GM19438 (cell line): ENCODE results near the gene ZER1.

Experiments used
- ATAC-seq: cut with Tn5 transposase; IDR thresholded peaks from one replicate; pipeline ENCODE4 v1.9.1; 2021; ENCODE audit warnings: low read depth; ENCODE audit not compliant: unreplicated experiment

ZER1 gene

GRCh38 chr9:128743421-128743820 lies 28.3 kb downstream of the ZER1 start:
- ATAC-seq: no peak

GRCh38 chr9:128742401-128742800 lies 29.3 kb downstream of the ZER1 start:
- ATAC-seq: no peak

- no peak for ATAC-seq
Measured at GRCh38 chr9:128735373-128735772, 36.4 kb downstream of the ZER1 start.

- ATAC-seq: no peak
Measured at GRCh38 chr9:128733256-128733655, 38.5 kb downstream of the ZER1 start.

GRCh38 chr9:128732576-128732975 lies 39.2 kb downstream of the ZER1 start:
- ATAC-seq: no peak

- no peak for ATAC-seq
Measured at GRCh38 chr9:128731691-128732090, 40.0 kb downstream of the ZER1 start.

- no peak for ATAC-seq
Measured at GRCh38 chr9:128731093-128731492, 40.6 kb downstream of the ZER1 start.

- ATAC-seq: no peak
Measured at GRCh38 chr9:128729766-128730517, 41.8 kb downstream of the ZER1 start.

GRCh38 chr9:128729302-128729701 lies 42.4 kb downstream of the ZER1 start:
- ATAC-seq: no peak

GRCh38 chr9:128728298-128728697 lies 43.4 kb downstream of the ZER1 start:
- no peak for ATAC-seq

- no peak for ATAC-seq
Measured at GRCh38 chr9:128727640-128728248, 44.0 kb downstream of the ZER1 start.

- no peak for ATAC-seq
Measured at GRCh38 chr9:128724744-128725211, 46.9 kb downstream of the ZER1 start.

GRCh38 chr9:128723866-128724743 lies 47.6 kb downstream of the ZER1 start, which contains the start of gene ZDHHC12:
Gene ZDHHC12, minus strand, starts transcription at chr9:128724127. Its CDS starts 34 bp downstream, at chr9:128724093.
- peak; percentile 83 for ATAC-seq

GRCh38 chr9:128723352-128723865 lies 48.3 kb downstream of the ZER1 start:
- no peak for ATAC-seq

GRCh38 chr9:128722380-128723351 lies 49.1 kb downstream of the ZER1 start:
- ATAC-seq: no peak

GRCh38 chr9:128721487-128722010 lies 50.2 kb downstream of the ZER1 start:
- no peak for ATAC-seq

GRCh38 chr9:128720841-128721486 lies 50.8 kb downstream of the ZER1 start:
- no peak for ATAC-seq

GRCh38 chr9:128719919-128720605 lies 51.7 kb downstream of the ZER1 start:
- ATAC-seq: no peak
